Astrocyte of the cerebellum (primary cell): ENCODE results near the gene RAB3IP.
A peak's percentile ranks its signal among the peaks of the same experiment; 100 is the strongest.

Experiments used
- DNase-seq: peaks from one replicate; pipeline ENCODE4 v3.0.0-alpha.2; 2011; ENCODE audit warnings: low read depth
- H3K4me3 ChIP-seq: 2 replicates; pipeline ENCODE4 v1.5.1; 2011; ENCODE audit warnings: mild to moderate bottlenecking, low read depth, low read length, moderate library complexity
- in situ Hi-C: cut with HindIII; loops from 2 replicates; pipeline ENCODE4 v1.10.0; 2017; ENCODE audit warnings: low sequenced_read_pairs
- TF ChIP-seq, protein P1 (sequence below): IDR thresholded peaks from 2 replicates; pipeline ENCODE4 v1.5.1; 2012; ENCODE audit warnings: low read length, low read depth, moderate library complexity, mild to moderate bottlenecking; ENCODE audit errors: missing control alignments

Gene RAB3IP

DNA sequence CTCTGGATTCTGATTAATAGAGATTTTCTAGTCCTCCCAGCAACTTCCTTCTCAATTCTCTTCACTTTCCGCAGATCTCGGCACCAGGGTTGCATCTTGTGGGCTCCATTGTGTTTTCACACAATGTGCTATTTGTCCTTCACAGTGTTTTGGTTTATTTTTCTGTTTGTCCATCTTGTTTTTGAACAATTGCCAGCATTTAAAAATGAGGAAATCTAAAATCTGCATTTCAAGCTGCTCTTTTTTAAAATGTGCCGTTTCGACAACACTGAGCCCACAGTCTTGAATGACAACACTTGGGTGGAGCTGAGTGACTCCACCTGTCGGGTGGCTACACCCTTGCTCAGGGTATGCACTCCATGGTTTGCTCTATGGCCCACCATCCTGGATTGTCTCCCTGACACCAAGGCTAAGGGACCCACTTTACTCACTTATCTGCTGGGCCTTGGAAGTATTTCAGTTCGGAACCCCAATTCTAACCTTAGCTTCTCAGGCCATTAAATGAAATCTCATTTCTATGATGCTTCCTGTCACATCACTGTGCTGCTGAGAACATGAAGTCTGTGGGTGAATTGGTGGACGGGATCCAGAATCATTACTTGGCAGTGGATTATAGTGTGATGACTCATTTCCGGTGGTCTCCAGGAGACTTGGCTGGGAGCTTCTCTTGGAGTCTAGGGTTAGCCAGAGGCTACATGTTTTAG is 82.9 kb downstream of the RAB3IP start:
- in situ Hi-C loops: no loop called here
- H3K4me3 ChIP-seq: no peak overlapping the region
- peak; percentile 94 for DNase-seq
- TF ChIP-seq, protein P1, sequence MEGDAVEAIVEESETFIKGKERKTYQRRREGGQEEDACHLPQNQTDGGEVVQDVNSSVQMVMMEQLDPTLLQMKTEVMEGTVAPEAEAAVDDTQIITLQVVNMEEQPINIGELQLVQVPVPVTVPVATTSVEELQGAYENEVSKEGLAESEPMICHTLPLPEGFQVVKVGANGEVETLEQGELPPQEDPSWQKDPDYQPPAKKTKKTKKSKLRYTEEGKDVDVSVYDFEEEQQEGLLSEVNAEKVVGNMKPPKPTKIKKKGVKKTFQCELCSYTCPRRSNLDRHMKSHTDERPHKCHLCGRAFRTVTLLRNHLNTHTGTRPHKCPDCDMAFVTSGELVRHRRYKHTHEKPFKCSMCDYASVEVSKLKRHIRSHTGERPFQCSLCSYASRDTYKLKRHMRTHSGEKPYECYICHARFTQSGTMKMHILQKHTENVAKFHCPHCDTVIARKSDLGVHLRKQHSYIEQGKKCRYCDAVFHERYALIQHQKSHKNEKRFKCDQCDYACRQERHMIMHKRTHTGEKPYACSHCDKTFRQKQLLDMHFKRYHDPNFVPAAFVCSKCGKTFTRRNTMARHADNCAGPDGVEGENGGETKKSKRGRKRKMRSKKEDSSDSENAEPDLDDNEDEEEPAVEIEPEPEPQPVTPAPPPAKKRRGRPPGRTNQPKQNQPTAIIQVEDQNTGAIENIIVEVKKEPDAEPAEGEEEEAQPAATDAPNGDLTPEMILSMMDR: no peak

DNA sequence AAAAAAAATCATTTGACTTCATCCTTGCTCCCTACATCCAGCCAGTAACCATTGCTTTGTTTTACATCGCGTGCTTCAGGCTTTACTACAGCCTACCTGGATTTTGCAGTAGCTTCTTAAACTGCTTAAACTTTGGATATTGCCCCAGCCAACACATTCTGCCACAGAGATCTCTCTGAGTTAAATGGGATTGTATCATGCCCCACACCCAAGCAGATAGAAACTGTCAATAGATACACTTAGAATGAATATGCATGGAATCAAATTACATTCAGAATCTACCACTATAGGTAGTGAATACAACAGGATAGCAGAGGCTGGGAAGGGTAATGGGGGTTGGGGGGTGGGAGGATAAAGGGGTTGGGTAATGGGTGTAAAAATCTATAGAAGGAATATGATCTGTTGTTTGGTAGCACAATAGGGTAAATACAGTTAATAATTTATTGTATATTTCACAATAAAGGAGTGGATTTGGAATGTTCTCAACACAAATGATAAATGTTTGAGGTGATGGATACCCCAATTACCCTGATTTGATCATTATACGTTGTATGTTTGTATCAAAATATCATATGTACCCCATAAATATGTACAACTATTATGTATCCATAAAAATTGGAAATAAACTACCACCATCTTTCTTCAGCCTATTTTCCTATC is 83.7 kb downstream of the RAB3IP start:
- H3K4me3 ChIP-seq: no peak overlapping the region
- in situ Hi-C loops: no loop called here
- peak; percentile 1 for DNase-seq
- TF ChIP-seq, protein P1: no peak

DNA sequence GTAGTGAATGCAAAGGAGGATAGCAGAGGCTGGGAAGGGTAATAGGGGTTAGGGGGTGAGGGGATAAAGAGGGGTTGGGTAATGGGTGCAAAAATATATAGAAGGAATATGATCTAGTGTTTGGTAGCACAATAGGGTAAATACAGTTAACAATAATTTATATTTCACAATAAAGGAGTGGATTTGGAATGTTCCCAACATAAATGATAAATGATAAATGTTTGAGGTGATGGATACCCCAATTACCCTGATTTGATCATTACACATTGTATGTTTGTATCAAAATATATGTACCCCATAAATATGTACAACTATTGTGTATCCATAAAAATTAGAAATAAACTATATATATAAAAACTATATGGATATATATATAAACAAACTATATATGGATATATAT is 85.4 kb downstream of the RAB3IP start:
- no peak for DNase-seq
- H3K4me3 ChIP-seq: no peak overlapping the region
- TF ChIP-seq, protein P1: no peak
- in situ Hi-C loops: no loop called here

DNA sequence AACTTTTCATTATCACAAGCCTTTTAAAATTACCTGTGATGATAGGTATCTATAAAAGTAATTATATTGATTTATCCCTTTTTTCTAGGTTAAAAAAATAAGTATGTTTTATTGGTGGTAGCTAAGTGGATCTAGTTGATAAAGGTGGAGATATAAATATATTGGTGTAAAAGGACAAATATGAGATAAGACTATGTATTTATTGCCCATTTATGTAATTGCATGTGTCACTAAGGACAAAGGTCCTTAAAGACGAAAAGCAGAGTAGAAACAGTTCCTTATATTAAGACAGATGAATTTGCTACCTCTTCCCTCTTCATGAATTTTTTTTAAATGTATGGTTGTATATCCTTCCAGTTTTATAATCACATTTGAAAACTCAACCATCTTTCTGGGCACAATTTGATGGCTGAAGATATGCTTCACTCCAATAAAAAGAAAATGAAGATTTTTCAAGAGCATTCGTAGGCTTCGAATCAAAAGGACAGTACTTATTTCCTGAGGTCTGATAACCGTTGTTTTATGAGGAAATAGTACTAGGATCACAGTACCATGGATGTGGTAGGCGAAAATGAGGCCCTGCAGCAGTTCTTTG is 86.4 kb downstream of the RAB3IP start, which contains the start of gene MYRFL:
MYRFL (plus strand) TSS at position 262 of the 595 bp plus-strand sequence; CDS start at position 553, 291 bp downstream.
- in situ Hi-C loops: no loop called here
- no peak within 1 kb of the TSS for H3K4me3 ChIP-seq
- DNase-seq: no peak
- TF ChIP-seq, protein P1: no peak

DNA sequence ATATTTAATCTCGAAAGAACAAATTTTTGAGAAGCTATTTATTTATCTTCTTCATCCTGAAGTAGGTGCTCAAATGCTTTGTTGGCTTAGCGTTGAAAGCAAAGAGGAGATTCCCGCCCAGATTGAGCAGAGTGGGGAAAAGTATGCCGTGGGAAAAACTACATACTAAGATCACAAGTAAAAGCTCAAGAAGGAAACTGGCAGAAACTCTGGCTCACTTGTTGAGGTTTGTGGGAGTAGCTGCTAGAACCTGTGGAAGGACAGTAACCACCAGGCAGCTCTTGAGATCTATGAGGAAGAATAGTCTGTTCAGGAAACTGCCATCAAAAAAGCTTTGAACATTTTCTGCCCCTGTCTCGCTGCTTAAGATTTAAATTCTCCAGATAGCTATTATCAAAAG is 90.2 kb downstream of the RAB3IP start:
- DNase-seq: no peak
- in situ Hi-C loops: no loop called here
- H3K4me3 ChIP-seq: no peak overlapping the region
- TF ChIP-seq, protein P1: no peak

DNA sequence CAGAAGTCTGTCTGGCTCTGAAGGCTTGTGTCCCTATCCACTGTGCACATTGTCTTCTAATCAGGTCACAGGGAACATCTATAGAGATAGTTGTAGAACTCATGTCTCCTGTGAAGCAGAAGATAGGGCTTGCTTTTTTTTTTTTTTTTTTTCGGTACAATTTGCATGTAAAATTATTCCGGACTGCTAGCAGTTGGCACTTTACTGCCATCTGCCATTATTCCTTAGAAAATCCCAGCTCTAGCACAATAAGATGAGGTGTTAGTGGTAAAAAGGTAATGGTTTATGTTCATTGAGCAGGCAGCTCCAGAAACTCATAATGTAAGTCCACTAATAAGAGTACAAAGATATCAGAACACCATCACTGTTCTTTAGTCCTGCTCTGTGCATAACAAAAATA is 95.0 kb downstream of the RAB3IP start:
- in situ Hi-C loops: no loop called here
- TF ChIP-seq, protein P1: no peak
- no peak overlapping the region for H3K4me3 ChIP-seq
- DNase-seq: no peak
